GM18507 (cell line): ENCODE data around the gene ICA1.

ENCODE experiments used
- DNase-seq: peaks from one replicate; pipeline ENCODE4 v3.0.0; 2011; ENCODE audit warnings: low read depth; ENCODE audit not compliant: insufficient read length; ENCODE audit errors: extremely low spot score
- FAIRE-seq: peaks from 2 replicates; lab custom pipeline; 2011; peaks lifted over from hg19 to GRCh38; lab: Jason Lieb, UNC

The ICA1 gene

DNA sequence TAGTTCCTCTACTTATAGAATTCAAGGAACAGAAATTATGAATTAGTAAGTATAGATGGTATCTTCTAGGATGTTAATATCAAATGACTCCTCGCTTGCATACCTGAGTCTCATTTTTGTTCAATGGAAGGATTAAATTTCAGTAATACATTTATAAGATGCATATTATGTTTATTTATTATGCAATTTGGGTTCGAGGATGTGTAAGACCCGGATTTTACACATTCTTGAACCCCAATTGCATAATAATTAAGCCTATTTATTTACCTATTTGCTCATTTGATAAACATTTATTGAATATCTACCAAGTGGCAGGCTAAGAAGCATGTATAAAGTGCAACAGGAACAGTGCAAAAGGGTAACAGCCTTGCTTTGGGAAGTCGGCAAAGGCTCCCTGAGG, 52.6 kb downstream of the ICA1 start:
- FAIRE-seq (no peak), DNase-seq (no peak)

DNA sequence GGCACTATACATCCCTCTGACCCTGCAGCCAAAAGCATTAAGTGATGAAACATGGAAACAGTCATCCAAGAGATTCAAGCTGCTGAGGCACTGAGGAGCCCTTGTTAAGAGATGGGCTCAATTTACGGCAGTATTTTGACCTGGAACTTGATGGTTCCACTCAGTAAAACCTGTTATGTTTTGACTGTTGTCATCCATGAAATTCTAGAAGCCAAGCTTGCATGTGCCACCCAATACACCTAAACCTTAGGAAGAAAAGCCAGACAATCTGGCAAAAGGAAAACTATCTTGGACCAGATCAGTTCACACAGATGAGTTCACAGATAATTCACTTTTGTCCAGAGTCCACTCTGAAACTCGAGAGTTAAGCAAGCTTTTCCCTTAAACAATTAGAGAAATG, 53.2 kb downstream of the ICA1 start:
- FAIRE-seq, result no peak
- DNase-seq, result no peak

DNA sequence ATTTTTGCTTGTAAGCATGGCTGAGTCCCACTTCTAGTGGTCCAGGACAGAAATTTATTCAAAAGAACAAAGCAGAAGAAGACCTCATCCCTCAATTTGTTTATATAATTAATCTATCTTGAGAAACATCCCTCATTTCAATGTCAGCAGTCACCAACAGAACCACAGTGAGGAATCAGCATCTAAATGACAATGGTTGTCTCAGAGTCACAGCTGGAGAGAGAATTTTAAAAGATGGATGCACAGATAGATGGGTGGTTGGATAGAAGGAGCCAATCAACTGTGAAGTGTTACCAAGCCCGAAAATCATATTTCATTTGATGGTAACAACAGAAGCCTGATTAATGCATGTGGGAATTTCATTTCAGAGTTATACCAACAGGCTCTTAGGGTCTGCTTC, 55.0 kb downstream of the ICA1 start:
- DNase-seq (no peak), FAIRE-seq (no peak)

GRCh38 chr7:8205537-8205936, 56.4 kb downstream of the ICA1 start:
- FAIRE-seq (no peak), DNase-seq (no peak)

GRCh38 chr7:8205031-8205387, 57.0 kb downstream of the ICA1 start:
- no peak for FAIRE-seq

GRCh38 chr7:8204339-8205030, 57.5 kb downstream of the ICA1 start:
- DNase-seq, result no peak
- FAIRE-seq, result no peak

More at GRCh38 chr7:8205031-8205387, 57.0 kb downstream of the ICA1 start:
- DNase-seq, result no peak

- no peak for FAIRE-seq
- DNase-seq, result no peak
These were observed 60.0 kb downstream of the ICA1 start for GRCh38 chr7:8201846-8202441.

DNA sequence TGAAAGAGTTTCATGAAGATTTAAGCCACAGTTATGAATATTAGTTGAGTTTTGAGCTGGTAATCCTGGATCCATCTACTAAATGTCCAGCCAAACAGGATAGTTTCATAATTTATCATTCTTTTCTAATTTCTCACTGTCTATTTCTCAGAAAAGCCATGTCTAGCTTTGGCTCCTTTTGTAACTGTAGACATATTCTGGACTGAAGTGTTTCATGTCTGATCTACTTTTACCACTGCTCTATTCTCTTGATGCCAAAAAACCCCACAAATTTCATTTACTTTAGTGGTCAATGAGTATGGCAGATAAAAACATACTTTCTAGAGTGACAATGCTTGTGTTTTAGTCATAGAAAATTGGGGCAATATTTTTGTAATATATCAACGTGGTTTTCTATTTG, 61.2 kb downstream of the ICA1 start:
- FAIRE-seq, result no peak
- no peak for DNase-seq

DNA sequence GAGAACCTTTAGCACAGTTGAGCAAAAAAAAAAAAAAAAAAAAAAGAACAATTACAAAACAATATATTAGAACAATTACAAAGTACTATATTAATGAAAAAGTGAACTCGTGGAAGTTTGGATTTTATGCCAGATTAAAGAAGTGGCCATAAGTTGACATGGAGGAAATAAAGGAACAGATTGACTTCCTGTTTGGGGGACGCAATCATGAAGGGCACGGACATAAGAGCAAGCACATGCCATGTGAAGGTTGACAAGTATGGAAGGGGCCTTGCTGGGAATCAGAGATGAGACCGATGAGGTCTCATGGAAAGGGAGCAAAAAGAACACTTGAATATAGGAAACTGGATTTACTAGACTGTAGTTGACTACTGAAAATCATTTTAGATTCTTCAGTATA, 61.7 kb downstream of the ICA1 start:
- no peak for DNase-seq
- no peak for FAIRE-seq

- no peak for DNase-seq
- no peak for FAIRE-seq
These were observed 63.8 kb downstream of the ICA1 start for GRCh38 chr7:8197994-8198698.

DNA sequence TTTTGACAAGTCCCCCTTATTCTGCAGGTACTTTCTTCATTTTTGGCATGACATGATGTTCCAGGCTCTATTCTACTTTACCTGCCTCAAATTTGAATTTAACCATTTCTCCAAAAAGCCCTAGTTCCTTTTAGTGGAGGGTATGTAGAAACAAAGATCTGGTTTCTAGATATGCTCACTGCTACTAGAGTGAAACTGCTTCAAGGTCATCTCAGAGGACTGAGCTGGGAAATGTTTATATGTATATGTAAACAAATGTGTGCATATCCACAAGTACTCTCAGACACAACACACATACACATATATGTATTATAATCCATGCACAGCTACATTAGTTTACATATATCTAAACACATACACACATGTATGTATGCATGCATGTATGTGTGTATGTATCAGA, 69.1 kb downstream of the ICA1 start:
- no peak for FAIRE-seq
- no peak for DNase-seq

DNA sequence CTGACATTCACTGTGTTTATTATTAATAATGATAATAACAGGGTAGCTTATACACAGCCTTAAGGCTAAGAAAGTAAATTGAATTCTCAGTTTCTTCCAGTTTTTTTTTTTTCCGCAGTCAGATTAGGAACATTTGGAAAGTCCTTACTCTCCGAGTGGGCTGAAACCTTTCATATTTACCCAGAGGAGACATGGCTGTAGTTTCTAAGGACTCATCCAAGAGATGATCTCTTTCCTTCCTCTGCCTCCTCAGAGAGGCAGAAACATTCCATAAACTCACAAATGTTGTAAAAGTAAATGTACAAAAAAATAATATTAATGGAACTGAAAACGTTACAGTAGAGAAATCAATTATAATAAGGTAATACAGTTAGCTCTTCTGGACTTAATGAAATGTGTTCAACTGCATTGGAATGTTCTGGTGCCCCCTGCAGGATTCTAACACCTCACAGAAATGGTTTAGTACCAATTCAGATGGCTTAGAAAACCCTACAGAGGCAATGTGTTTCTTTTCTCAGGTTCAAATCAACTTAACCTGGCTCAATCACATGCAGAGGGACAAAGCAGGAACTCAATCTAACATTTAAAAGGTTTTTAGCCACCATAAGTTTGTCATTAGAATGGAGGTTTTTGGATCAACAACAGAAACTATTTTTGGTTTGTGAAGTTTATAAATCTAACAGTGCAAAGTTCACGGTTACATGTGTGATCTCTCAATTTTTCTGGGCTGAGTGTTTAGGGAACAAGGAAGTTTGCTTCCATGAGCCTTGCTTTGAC, 71.7 kb downstream of the ICA1 start:
- FAIRE-seq, result peak; percentile 91
- DNase-seq, result no peak

DNA sequence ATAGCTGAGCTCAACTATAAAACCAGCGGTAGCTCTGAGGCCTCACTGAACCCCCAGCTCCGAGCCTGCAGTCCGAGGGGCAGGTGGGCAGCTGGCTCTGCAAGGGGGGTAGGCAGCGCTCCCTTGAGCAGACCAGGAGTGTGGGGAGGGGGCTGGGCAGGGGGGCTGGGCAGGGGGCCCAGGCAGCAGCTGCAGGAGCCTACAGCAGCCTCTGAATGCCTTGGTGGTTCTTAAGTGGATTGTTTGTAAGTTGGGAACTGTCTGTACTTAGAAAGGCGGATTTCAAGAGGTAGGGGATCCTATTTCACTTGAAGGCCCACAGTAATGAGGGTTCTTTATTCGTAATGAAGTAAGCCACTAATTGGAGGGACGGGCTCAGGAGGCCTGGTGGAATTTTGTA, 72.3 kb downstream of the ICA1 start:
- DNase-seq (no peak), FAIRE-seq (no peak)

DNA sequence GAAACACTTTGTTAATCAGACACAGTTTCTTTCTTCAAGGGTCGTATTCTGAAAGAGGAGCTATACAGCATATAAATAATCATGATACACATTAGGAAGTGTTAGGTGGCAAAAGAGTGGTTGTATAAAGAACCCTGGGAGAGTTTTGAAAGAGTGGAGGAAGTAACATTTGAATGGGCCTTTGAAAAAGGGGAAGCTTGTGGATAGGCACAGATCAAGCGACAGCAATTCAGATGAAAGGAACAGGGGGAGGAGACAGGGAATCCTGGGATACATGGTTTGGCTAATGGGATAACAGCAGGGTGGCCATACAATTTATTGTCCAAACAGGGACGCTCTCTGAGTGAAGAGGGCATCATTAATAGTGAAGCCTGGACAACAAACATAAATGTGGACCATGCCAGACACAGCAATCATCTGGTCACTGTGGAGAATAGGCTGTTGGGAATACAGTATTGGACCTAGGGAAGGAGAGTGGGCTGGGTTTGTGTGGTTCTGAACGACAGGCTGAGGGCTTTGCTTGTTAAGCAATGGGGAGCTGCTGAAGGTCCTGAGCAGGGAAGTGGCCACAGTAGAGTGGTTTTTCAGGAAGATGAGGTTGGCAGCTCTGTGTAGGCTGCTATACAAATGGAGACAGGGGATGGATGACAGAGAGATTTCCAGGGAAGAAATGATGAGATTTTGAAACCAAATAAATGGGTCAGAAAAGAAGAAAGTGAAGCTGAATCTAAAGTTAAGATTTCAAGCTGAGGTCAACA, 75.9 kb downstream of the ICA1 start:
- FAIRE-seq, result no peak
- no peak for DNase-seq

DNA sequence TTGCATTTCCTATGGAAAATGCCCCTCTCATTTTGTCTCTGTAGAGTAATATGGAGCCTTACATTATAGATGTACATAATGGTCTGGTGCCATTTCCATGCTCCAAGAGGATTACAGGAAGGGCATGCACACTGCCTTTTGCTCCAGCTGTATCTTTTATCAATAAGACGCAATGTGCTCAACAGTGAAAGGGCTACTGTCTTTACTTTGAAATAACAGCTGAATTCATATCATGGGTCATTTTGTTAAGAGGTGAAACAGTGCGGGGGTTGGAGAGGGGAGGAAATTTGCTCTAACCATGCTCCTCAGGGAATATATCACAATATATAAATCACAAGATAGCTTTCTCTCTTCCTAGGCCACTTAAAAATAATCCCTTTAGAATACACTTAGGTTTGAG, 77.7 kb downstream of the ICA1 start:
- DNase-seq, result no peak
- no peak for FAIRE-seq

DNA sequence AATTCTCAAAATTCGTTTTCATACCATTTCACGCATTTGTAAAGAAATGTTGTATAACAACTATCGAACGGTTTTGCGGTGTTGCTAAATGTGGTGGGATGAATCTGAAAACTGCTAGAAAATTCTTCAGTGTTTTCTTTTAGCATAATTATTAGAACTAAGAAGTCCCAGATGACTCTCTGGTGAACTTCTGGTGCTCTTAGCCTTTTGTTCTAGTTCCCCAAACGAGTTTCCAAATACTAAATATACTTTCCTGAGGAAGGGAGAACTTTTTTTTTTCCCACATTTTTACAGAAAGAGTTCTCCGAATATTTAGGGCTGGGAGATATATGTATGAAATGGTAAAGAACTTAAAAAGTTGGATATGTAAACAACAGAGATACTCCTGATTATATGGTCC, 82.5 kb downstream of the ICA1 start:
- DNase-seq, result no peak
- no peak for FAIRE-seq

DNA sequence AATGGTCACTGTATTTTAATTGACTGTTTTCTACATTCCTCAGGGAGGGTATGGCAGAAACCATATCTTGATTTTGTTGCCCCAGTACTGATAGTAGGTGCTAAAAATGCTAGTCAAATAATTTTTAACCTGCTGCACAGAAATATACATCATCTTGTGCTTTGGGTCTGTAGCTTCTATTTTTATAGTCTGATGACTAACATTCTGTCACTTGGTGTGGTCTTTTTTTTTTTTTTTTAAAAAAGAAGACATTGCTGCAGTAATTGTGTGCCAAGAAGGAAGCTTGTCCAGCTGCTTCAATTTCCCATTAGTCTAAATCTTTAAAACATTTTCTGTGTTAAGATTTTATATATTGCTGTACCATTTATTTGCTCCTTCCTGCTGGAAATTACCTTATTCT, 83.6 kb downstream of the ICA1 start:
- peak; percentile 46 for FAIRE-seq
- DNase-seq, result no peak

DNA sequence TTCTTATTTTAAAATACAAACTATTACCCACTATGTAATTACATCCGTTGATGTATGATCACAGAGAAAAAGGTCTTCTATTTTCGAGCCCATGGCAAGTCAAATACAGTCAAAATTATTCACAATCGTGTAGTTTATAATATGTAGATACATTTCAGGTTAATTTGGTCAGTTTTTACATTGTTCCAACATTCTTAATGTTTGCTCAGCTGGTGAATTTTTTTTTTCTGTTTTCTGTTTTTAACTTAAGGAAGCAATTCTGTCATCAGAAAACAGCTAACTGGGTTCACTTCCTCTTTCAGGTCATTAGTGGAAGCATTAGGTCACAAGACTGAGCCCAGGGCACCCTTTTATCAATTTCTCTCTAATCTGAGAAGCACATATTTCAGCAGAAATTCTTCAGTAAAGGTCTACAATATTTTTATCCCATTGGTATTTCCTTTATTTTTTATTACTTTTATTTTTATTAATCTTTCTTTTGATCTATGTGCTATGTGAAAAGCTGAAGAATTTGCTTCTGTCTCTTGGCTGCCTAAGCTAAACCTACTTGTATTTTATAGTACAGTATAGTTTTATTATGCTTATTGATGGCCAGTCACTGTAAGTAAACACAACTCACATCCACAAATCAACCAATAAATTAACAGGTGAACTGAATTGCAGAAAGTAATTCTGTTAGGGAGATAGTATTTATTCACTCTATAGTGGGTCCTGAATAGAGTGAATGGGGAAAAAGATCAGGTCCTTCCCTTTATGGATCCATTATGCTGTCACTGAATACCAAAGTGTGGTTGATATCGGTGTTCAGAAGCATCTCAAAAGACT, 84.6 kb downstream of the ICA1 start:
- DNase-seq (no peak), FAIRE-seq (no peak)
